HepG2 (cell line): ENCODE measurements around the gene ACKR3.

Experiments used
- CTCF ChIP-seq: sonication (generic); formaldehyde crosslinking; IDR thresholded peaks from 2 replicates; pipeline ENCODE4 v1.5.0; 2020; ENCODE audit warnings: mild to moderate bottlenecking, missing genetic modification reagents, moderate library complexity
- MXI1 ChIP-seq: IDR thresholded peaks from 3 replicates; pipeline ENCODE4 v1.6.1; 2012; ENCODE audit warnings: low read depth, low read length, inconsistent platforms, borderline replicate concordance
- NFE2L2 ChIP-seq: fragments of 150-350 bp; IDR thresholded peaks from 2 replicates; pipeline ENCODE4 v1.6.1; 2014; ENCODE audit warnings: low read length
- NFIC ChIP-seq: IDR thresholded peaks from 2 replicates; pipeline ENCODE4 v1.6.1; 2012; ENCODE audit warnings: mild to moderate bottlenecking, low read length, inconsistent platforms
- POLR2A ChIP-seq, 2 experiments: IDR thresholded peaks; 2 replicates each; pipeline ENCODE4 v1.6.1; 2011; ENCODE audit warnings: low read depth in 2 of 2, low read length in 2 of 2, mild to moderate bottlenecking in 1 of 2, moderate library complexity in 1 of 2; ENCODE audit not compliant: insufficient read depth in 1 of 2
- SMYD3 ChIP-seq: sonication (generic); formaldehyde crosslinking; IDR thresholded peaks from 2 replicates; pipeline ENCODE4 v1.8.1; 2023; ENCODE audit warnings: mild to moderate bottlenecking, missing genetic modification reagents
- SP1 ChIP-seq, 2 experiments: fragments of 450-650 bp in 1 of 2; sonication (generic) in 1 of 2; formaldehyde crosslinking in 1 of 2; IDR thresholded peaks; 2 replicates each; pipeline versions ENCODE4 v1.4.0 to v1.6.1; 2016 to 2020; ENCODE audit warnings: missing genetic modification reagents in 1 of 2
- SP2 ChIP-seq: sonication (generic); formaldehyde crosslinking; IDR thresholded peaks from 2 replicates; pipeline ENCODE4 v1.5.1; 2020; ENCODE audit warnings: mild to moderate bottlenecking, missing genetic modification reagents
- ZKSCAN1 ChIP-seq: fragments of 150-350 bp; IDR thresholded peaks from 2 replicates; pipeline ENCODE4 v1.6.1; 2014; ENCODE audit warnings: low read length
- ZNF274 ChIP-seq: sonication (generic); formaldehyde crosslinking; IDR thresholded peaks from 2 replicates; pipeline ENCODE4 v1.5.1; 2020; ENCODE audit warnings: mild to moderate bottlenecking, missing genetic modification reagents
- TF ChIP-seq, protein P1 (sequence below), 2 experiments: IDR thresholded peaks; 2 replicates each; pipeline ENCODE4 v1.6.1; 2011 to 2012; ENCODE audit warnings: low read length in 2 of 2, borderline replicate concordance in 1 of 2, low read depth in 1 of 2, mild to moderate bottlenecking in 1 of 2, moderate library complexity in 1 of 2

GRCh38 chr2:236557306-236558030 lies 12.2 kb upstream of the ACKR3 start:
- TF ChIP-seq MXI1 (no peak), NFE2L2 (no peak), SP1 (IDR thresholded peaks at IDR 0.05) (no peak), SP1 (CRISPR knock-in tag; IDR thresholded peaks at IDR 0.05) (no peak), ZNF274 (CRISPR knock-in tag) (no peak), SP2 (CRISPR knock-in tag) (no peak), POLR2A (IDR thresholded peaks at IDR 0.05; ENCODE audit: insufficient read depth in 1 of 2, low read depth in 2 of 2, low read length in 2 of 2) (no peak), CTCF (CRISPR knock-in tag) (no peak), NFIC (no peak), SMYD3 (CRISPR knock-in tag) (no peak), ZKSCAN1 (no peak)
- TF ChIP-seq, protein P1, sequence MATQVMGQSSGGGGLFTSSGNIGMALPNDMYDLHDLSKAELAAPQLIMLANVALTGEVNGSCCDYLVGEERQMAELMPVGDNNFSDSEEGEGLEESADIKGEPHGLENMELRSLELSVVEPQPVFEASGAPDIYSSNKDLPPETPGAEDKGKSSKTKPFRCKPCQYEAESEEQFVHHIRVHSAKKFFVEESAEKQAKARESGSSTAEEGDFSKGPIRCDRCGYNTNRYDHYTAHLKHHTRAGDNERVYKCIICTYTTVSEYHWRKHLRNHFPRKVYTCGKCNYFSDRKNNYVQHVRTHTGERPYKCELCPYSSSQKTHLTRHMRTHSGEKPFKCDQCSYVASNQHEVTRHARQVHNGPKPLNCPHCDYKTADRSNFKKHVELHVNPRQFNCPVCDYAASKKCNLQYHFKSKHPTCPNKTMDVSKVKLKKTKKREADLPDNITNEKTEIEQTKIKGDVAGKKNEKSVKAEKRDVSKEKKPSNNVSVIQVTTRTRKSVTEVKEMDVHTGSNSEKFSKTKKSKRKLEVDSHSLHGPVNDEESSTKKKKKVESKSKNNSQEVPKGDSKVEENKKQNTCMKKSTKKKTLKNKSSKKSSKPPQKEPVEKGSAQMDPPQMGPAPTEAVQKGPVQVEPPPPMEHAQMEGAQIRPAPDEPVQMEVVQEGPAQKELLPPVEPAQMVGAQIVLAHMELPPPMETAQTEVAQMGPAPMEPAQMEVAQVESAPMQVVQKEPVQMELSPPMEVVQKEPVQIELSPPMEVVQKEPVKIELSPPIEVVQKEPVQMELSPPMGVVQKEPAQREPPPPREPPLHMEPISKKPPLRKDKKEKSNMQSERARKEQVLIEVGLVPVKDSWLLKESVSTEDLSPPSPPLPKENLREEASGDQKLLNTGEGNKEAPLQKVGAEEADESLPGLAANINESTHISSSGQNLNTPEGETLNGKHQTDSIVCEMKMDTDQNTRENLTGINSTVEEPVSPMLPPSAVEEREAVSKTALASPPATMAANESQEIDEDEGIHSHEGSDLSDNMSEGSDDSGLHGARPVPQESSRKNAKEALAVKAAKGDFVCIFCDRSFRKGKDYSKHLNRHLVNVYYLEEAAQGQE (IDR thresholded peaks at IDR 0.05; ENCODE audit: borderline replicate concordance in 1 of 2, low read depth in 1 of 2, low read length in 2 of 2) = no peak
